Ramos (cell line): ENCODE data around the gene PEX26.
"Not testable (repeated sequence)": the region's sequence is repeated elsewhere in the genome, so short reads cannot be mapped to it uniquely, and the experiment has no call there.

ENCODE experiments used
- in situ Hi-C: fragments of 300-500 bp; cut with MboI; formaldehyde crosslinking; loops from one replicate; pipeline ENCODE4 v1.14.3; 2022; ENCODE audit warnings: low sequenced_read_pairs; ENCODE audit not compliant: unreplicated experiment

PEX26 gene

GRCh38 chr22:18113680-18114394 is 36.0 kb downstream of the PEX26 start:
- in situ Hi-C loops: no loop called here

DNA sequence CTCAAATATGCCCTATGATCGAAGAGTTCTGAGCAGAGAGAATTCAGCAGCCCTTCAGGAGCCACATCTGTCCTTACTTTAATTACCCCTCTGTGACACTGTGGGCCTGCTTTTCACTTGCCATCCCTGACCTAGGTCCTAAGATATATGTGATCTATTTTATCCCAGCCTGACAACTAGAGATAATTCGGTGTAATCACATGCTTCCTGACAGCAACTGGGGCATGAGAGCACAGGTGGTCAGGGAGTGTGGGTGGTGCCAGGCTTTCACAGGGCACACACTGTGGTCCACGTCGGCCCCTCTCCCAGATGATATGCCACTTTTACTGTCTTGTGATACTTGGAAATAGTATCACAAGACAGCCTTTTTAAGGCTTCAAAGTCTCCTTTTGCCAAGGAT is 36.7 kb downstream of the PEX26 start:
- in situ Hi-C loops: no loop called here

- in situ Hi-C loops: no loop called here
Observed at GRCh38 chr22:18114976-18115652, 37.3 kb downstream of the PEX26 start.

GRCh38 chr22:18115906-18116371 is 38.1 kb downstream of the PEX26 start:
- in situ Hi-C loops: no loop called here

DNA sequence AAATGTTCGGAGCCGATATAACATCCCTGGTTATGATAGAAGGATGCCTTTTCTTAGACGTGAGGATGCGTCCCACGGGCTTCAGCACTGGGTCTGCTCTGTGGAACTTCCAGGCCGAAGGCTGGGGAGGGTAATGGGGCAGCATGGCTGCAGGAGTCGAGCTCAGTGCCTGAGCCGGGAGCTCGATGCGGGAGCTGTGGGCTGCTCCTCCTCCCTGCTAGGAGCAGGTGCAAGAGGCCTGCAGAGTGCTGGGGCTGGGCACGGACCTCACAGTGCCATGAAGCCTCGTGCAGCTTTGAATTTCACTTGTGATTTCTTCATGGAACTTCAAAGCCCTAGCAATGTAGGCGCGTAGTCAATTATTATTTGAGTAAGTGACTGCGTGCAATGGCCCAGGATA is 38.8 kb downstream of the PEX26 start:
- in situ Hi-C loops: no loop called here

- in situ Hi-C loops: no loop called here
Observed at GRCh38 chr22:18118345-18118915, 40.6 kb downstream of the PEX26 start.

- in situ Hi-C loops: no loop called here
Observed at GRCh38 chr22:18119409-18120110, 41.8 kb downstream of the PEX26 start.

DNA sequence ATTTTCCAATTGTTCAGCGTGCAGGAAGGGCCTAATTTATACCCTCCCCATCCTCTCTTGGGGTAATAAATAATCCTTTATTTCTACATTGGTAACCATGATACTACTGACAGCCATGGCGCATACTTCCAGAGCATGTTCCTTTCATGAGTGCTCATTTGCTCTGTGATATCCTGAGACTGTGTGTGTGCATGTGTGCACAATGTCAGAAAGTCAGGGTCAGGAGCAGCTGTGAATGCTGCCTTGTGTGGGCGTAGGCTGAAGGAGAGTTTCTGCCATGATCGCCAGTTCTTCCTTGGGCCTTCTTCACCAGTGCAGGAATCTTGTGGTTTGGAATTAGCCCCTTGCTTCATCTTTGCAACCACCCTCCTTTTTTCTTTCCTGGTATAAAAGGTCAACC is 43.1 kb downstream of the PEX26 start:
- in situ Hi-C loops: no loop called here

GRCh38 chr22:18121506-18121905 is 43.7 kb downstream of the PEX26 start:
- in situ Hi-C loops: no loop called here

- in situ Hi-C loops: no loop called here
Observed at GRCh38 chr22:18121954-18122554, 44.3 kb downstream of the PEX26 start.

GRCh38 chr22:18123476-18124025 is 45.8 kb downstream of the PEX26 start:
- in situ Hi-C loops: not testable (repeated sequence)

- in situ Hi-C loops: no loop called here
Observed at GRCh38 chr22:18126606-18127005, 48.8 kb downstream of the PEX26 start.

DNA sequence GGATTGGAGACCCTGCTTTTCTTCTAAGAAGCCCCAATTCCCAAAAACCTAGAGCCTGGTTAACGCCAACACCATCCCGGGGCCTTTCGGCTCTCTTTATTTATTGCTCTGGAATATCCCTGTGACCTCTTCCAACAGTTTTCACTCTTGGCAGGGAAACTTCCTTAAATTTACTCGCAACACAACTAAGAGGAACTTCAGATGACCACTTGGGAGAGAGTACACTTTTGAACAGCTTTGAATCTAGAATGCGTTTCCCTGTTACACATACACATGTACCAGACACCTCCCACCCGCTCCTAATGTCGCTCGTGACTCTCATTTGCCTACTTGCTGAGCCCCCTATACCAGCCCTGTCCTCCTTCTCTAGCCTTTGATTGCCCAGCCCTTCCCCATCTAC is 52.2 kb downstream of the PEX26 start:
- in situ Hi-C loops: no loop called here

GRCh38 chr22:18130699-18131429 is 53.1 kb downstream of the PEX26 start:
- in situ Hi-C loops: no loop called here

- in situ Hi-C loops: no loop called here
Observed at GRCh38 chr22:18133452-18133851, 55.7 kb downstream of the PEX26 start.

DNA sequence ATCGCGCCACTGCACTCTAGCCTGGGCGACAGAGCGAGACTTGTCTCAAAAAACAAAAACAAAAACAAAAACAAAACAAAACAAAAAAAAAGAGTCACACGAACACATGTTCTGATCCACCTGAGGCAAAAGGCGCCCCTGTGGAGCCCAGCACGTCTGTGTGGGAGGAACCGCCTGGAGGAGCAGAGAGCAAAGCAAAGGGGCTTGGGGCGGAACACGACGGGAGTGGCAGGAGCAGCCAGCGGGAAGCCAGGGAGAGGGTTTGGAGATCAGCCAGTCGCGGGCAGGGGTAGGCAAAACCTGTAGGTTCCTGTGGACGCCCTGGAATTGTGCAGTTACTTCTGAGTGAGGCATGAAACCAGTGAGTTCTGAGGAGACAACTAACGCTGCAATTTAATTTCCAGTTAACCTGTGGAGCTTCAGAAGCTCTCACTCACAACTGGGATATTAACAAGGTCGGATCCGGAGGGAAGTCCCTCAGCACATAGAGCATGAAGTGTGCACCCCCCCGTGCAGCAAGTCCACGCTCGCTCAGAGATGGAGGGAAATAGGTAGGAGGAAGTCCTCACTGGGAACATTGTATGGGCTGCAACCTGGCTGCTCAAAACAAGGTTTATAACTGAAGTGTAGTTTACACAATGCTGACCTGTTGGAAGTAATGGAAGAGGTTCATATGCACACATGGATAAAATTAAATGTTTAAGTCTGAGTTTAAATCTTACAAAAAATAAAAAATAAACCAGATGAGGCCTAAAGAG is 59.0 kb downstream of the PEX26 start:
- in situ Hi-C loops: loop anchor here (5.0 kb wide), 1 partner anchor 34 kb away; no protein-coding TSS in a partner anchor

GRCh38 chr22:18141004-18141403 is 63.2 kb downstream of the PEX26 start:
- in situ Hi-C loops: not testable (repeated sequence)

DNA sequence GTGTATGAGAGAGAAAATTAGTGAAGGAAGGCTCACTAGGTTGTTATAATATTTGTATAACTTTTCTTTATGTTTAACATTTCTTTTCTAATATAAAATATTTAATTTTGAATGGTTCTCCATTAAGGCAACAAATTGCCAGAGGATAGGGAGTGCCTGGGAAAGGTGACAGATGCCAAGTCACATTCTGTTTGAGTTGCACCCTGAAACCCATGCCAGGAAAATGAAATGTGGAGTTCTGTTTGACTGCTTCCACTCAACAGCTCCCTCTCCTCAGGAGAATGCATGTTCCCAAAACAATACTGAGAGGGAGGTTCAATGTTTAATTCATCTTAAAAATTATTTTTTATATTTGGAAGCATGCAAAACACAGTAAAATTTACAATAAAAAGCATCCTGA is 66.3 kb downstream of the PEX26 start:
- in situ Hi-C loops: no loop called here
